IMR-90 (cell line): ENCODE data around the gene OR6X1. TPM values are rescaled to one million over a fixed set of nuclear protein-coding genes. Genes with fewer than 3 reads are reported as not detected.

Experiments
- ATAC-seq: fragments of 200-7000 bp; cut with Tn5 transposase; 2 replicates; pipeline ENCODE4 v1.9.1; 2020; ENCODE audit warnings: low read depth, mild to moderate bottlenecking, moderate library complexity
- BruUV-seq: library from RNA; stranded (reverse); fragments of 400-500 nt; replicated peaks from 2 replicates; lab custom pipeline; 2021; lab: Mats Ljungman, UMichigan
- CTCF ChIA-PET: fragments of 300-600 bp; formaldehyde crosslinking; extraction: SDS; loops from one replicate; lab custom pipeline; 2021; ENCODE audit warnings: antibody characterized with exemption; lab: Yijun Ruan, JAX
- POLR2A ChIA-PET: fragments of 300-600 bp; sonication (Branson Sonifier 250); formaldehyde crosslinking; loops from one replicate; lab custom pipeline; 2022; ENCODE audit warnings: antibody characterized with exemption; ENCODE audit not compliant: unreplicated experiment; lab: Charles Lee
- DNase-seq: peaks from one replicate; pipeline ENCODE4 v3.0.0; 2013
- H2AFZ ChIP-seq: replicated peaks from 2 replicates; pipeline ENCODE3; 2013; ENCODE audit warnings: low read length, mild to moderate bottlenecking; ENCODE audit not compliant: poor library complexity
- H2AK5ac ChIP-seq: 2 replicates; pipeline ENCODE4 v1.6.1; 2013; ENCODE audit warnings: low read depth, low read length, inconsistent platforms
- H2AK9ac ChIP-seq: replicated peaks from 2 replicates; pipeline ENCODE3; 2013; ENCODE audit warnings: mild to moderate bottlenecking, low read depth, low read length, moderate library complexity; ENCODE audit not compliant: poor library complexity
- H2BK120ac ChIP-seq: 2 replicates; pipeline ENCODE4 v1.6.1; 2013; ENCODE audit warnings: low read depth, low read length, inconsistent platforms
- H2BK15ac ChIP-seq: 3 replicates; pipeline ENCODE4 v1.6.1; 2013; ENCODE audit warnings: low read depth, low read length, inconsistent platforms
- H2BK20ac ChIP-seq: 2 replicates; pipeline ENCODE4 v1.6.1; 2013; ENCODE audit warnings: low read depth, mild to moderate bottlenecking, inconsistent platforms, low read length, moderate library complexity
- H2BK5ac ChIP-seq: 2 replicates; pipeline ENCODE4 v1.6.1; 2013; ENCODE audit warnings: mild to moderate bottlenecking, low read depth, low read length, inconsistent platforms; ENCODE audit not compliant: poor library complexity, severe bottlenecking
- H3K14ac ChIP-seq: replicated peaks from 2 replicates; pipeline ENCODE4 v1.6.1; 2013; ENCODE audit warnings: low read depth, low read length, inconsistent platforms
- H3K18ac ChIP-seq: 2 replicates; pipeline ENCODE4 v1.6.1; 2013; ENCODE audit warnings: low read depth, low read length, control low read depth
- H3K23ac ChIP-seq: 2 replicates; pipeline ENCODE4 v1.6.1; 2013; ENCODE audit warnings: low read depth, low read length, inconsistent platforms
- H3K27ac ChIP-seq: 2 replicates; pipeline ENCODE4 v1.5.1; 2013; ENCODE audit warnings: mild to moderate bottlenecking, control low read depth, low read length; ENCODE audit not compliant: insufficient read depth
- H3K27me3 ChIP-seq: 2 replicates; pipeline ENCODE4 v1.6.1; 2013; ENCODE audit warnings: low read length; ENCODE audit not compliant: control insufficient read depth, insufficient read depth
- H3K36me3 ChIP-seq: 2 replicates; pipeline ENCODE4 v1.6.1; 2013; ENCODE audit warnings: low read length, mixed read lengths; ENCODE audit not compliant: control insufficient read depth, insufficient read depth
- H3K4ac ChIP-seq: 2 replicates; pipeline ENCODE4 v1.6.1; 2013; ENCODE audit warnings: low read depth, low read length, inconsistent platforms
- H3K4me1 ChIP-seq: 2 replicates; pipeline ENCODE4 v1.6.1; 2013; ENCODE audit warnings: low read length, mixed read lengths; ENCODE audit not compliant: control insufficient read depth, insufficient read depth
- H3K4me2 ChIP-seq: 2 replicates; pipeline ENCODE4 v1.6.1; 2013; ENCODE audit warnings: low read depth, mild to moderate bottlenecking, control low read depth, low read length, moderate library complexity
- H3K4me3 ChIP-seq: 2 replicates; pipeline ENCODE4 v1.5.1; 2013; ENCODE audit warnings: low read depth, mild to moderate bottlenecking, control low read depth, low read length, moderate library complexity; ENCODE audit not compliant: insufficient read depth
- H3K56ac ChIP-seq: 2 replicates; pipeline ENCODE4 v1.6.1; 2013; ENCODE audit warnings: low read length, inconsistent platforms; ENCODE audit not compliant: insufficient read depth; ENCODE audit errors: extremely low read depth
- H3K79me1 ChIP-seq, 2 experiments: 2 replicates each; pipeline ENCODE4 v1.6.1; 2013; ENCODE audit warnings: low read length in 2 of 2, inconsistent platforms in 1 of 2, low read depth in 1 of 2
- H3K9ac ChIP-seq: 2 replicates; pipeline ENCODE4 v1.6.1; 2013; ENCODE audit warnings: low read depth, low read length, control low read depth
- H3K9me1 ChIP-seq: 2 replicates; pipeline ENCODE4 v1.6.1; 2013; ENCODE audit warnings: low read length, inconsistent platforms; ENCODE audit not compliant: insufficient read depth
- H3K9me3 ChIP-seq: 2 replicates; pipeline ENCODE4 v1.6.1; 2013; ENCODE audit warnings: low read length; ENCODE audit not compliant: control insufficient read depth, insufficient read depth
- H4K20me1 ChIP-seq: 2 replicates; pipeline ENCODE4 v1.6.1; 2013; ENCODE audit warnings: low read length, inconsistent platforms; ENCODE audit not compliant: insufficient read depth
- H4K5ac ChIP-seq: 2 replicates; pipeline ENCODE4 v1.6.1; 2013; ENCODE audit warnings: mild to moderate bottlenecking, low read depth, low read length, control low read depth
- H4K8ac ChIP-seq, 2 experiments: 2 replicates each; pipeline ENCODE4 v1.6.1; 2013; ENCODE audit warnings: low read depth in 2 of 2, low read length in 2 of 2, control low read depth in 1 of 2, inconsistent platforms in 1 of 2
- H4K91ac ChIP-seq: 2 replicates; pipeline ENCODE4 v1.6.1; 2013; ENCODE audit warnings: low read depth, low read length, inconsistent platforms; ENCODE audit not compliant: insufficient read depth
- CEBPB ChIP-seq: IDR thresholded peaks from 2 replicates; pipeline ENCODE4 v1.6.1; 2012; ENCODE audit warnings: low read depth, low read length, improper control_type of control experiment
- CHD1 ChIP-seq: IDR thresholded peaks from 2 replicates; pipeline ENCODE4 v1.6.1; 2012; ENCODE audit warnings: low read depth, low read length, improper control_type of control experiment
- ELK1 ChIP-seq: fragments of 150-350 bp; IDR thresholded peaks from 2 replicates; pipeline ENCODE4 v1.6.1; 2016; ENCODE audit warnings: low read depth, mild to moderate bottlenecking, low read length, moderate library complexity, borderline replicate concordance
- FOS ChIP-seq: fragments of 150-350 bp; IDR thresholded peaks from 2 replicates; pipeline ENCODE4 v1.6.1; 2016; ENCODE audit warnings: low read depth, low read length
- MAFK ChIP-seq: IDR thresholded peaks from 2 replicates; pipeline ENCODE4 v1.6.1; 2012; ENCODE audit warnings: low read depth, low read length, improper control_type of control experiment
- MAZ ChIP-seq: IDR thresholded peaks from 2 replicates; pipeline ENCODE4 v1.6.1; 2012; ENCODE audit warnings: low read depth, mild to moderate bottlenecking, low read length, improper control_type of control experiment, moderate library complexity, borderline replicate concordance
- MXI1 ChIP-seq: IDR thresholded peaks from 2 replicates; pipeline ENCODE4 v1.6.1; 2012; ENCODE audit warnings: low read depth, mild to moderate bottlenecking, low read length, moderate library complexity, borderline replicate concordance
- NFE2L2 ChIP-seq: fragments of 150-350 bp; IDR thresholded peaks from 2 replicates; pipeline ENCODE4 v1.6.1; 2016; ENCODE audit warnings: low read depth, mild to moderate bottlenecking, low read length
- POLR2A ChIP-seq: IDR thresholded peaks from 2 replicates; pipeline ENCODE4 v1.6.1; 2012; ENCODE audit warnings: mild to moderate bottlenecking, low read depth, low read length
- RAD21 ChIP-seq: IDR thresholded peaks from 2 replicates; pipeline ENCODE4 v1.6.1; 2012; ENCODE audit warnings: low read length, improper control_type of control experiment
- RCOR1 ChIP-seq: IDR thresholded peaks from 2 replicates; pipeline ENCODE4 v1.6.1; 2012; ENCODE audit warnings: mild to moderate bottlenecking, low read length, improper control_type of control experiment; ENCODE audit not compliant: insufficient replicate concordance
- WGBS, 2 experiments: methylation state at CpG; one replicate each; pipeline versions ENCODE4 v1.1.5 to v1.1.7; 2013; ENCODE audit warnings: missing lambda C conversion rate in 2 of 2; ENCODE audit not compliant: insufficient read length in 1 of 2; ENCODE audit errors: extremely low coverage in 2 of 2; 5-methylcytosine and 5-hydroxymethylcytosine counted together
- dilution Hi-C: fragments of 300-500 bp; cut with HindIII; formaldehyde crosslinking; loops from one replicate; pipeline ENCODE4 v1.14.3; 2018; ENCODE audit warnings: low sequenced_read_pairs; ENCODE audit not compliant: unreplicated experiment
- in situ Hi-C: fragments of 300-500 bp; cut with MboI; formaldehyde crosslinking; loops from 3 replicates; pipeline ENCODE4 v1.14.3; 2019; ENCODE audit warnings: low sequenced_read_pairs, inconsistent platforms, mixed read lengths
- intact Hi-C: fragments of 100-400 bp; cut with micrococcal nuclease; formaldehyde crosslinking; loops from 2 replicates; pipeline ENCODE4 v1.10.0; 2022
- polyA plus RNA-seq, 3 experiments: library from polyadenylated mRNA; depleted of rRNA; stranded (reverse); fragments of >200 nt; gene quantifications; 2 replicates each; pipeline ENCODE4 v1.2.3, GENCODE V29; 2012; ENCODE audit warnings: low replicate concordance in 1 of 3
- total RNA-seq: library from RNA; depleted of rRNA; stranded (reverse); fragments of >200 nt; gene quantifications from 2 replicates; pipeline ENCODE4 v1.2.3, GENCODE V29; 2012

Gene OR6X1
- total and polyA plus RNA-seq, 2 of the 4 experiments (the other 2 are of a cell fraction), result not detected

GRCh38 chr11:123797114-123797513 lies 42.8 kb upstream of the OR6X1 start:
- ChIA-PET POLR2A (interaction anchor here (0.5 kb wide), 1 partner anchor 877 kb away, joined by 6 read pairs; the partner anchor contains the start of gene SPA17), CTCF (no interaction called here)
- H2AK5ac ChIP-seq, result no peak overlapping the region
- no peak overlapping the region for H4K5ac ChIP-seq
- no peaks in the 10 kb centered on the region for H3K9me1 ChIP-seq
- no peak for TF ChIP-seq MAZ
- TF ChIP-seq FOS, result no peak
- TF ChIP-seq CEBPB, result no peak
- TF ChIP-seq MXI1, result no peak
- no peak for TF ChIP-seq NFE2L2
- no peak for TF ChIP-seq ELK1
- no peak for TF ChIP-seq POLR2A
- TF ChIP-seq CHD1, result no peak
- no peak for TF ChIP-seq RAD21
- no peak for TF ChIP-seq MAFK
- TF ChIP-seq RCOR1, result no peak
- H3K27ac ChIP-seq, result no peak overlapping the region
- in situ Hi-C loops (no loop called here), dilution Hi-C loops (no loop called here), intact Hi-C loops (no loop called here)
- H2BK120ac ChIP-seq, result no peak overlapping the region
- H3K14ac ChIP-seq, result no peak overlapping the region
- H2AFZ ChIP-seq, result no peak overlapping the region
- H3K56ac ChIP-seq, result no peak overlapping the region
- no peak overlapping the region for H3K23ac ChIP-seq
- no peak overlapping the region for H4K8ac ChIP-seq
- no peak overlapping the region for H3K4ac ChIP-seq
- no peaks in the 10 kb centered on the region for H4K20me1 ChIP-seq
- no peaks in the 10 kb centered on the region for H3K36me3 ChIP-seq
- H2BK20ac ChIP-seq, result no peak overlapping the region
- ATAC-seq, result no peak
- no peaks in the 10 kb centered on the region for H3K9me3 ChIP-seq
- BruUV-seq, result no TSS peak
- no peak overlapping the region for H3K18ac ChIP-seq
- no peak overlapping the region for H3K9ac ChIP-seq
- no peak overlapping the region for H2BK15ac ChIP-seq
- no peak overlapping the region for H2AK9ac ChIP-seq
- no peak overlapping the region for H3K4me2 ChIP-seq
- H4K91ac ChIP-seq, result no peak overlapping the region
- H3K27me3 ChIP-seq, result no peaks in the 10 kb centered on the region
- H2BK5ac ChIP-seq, result no peak overlapping the region
- no peaks in the 10 kb centered on the region for H3K4me1 ChIP-seq
- 0% methylated on average over 1 of the region's 4 CpGs; no CpG with 5 or more reads in 1 of the 2 experiments for WGBS, 2 experiments
- no peaks in the 10 kb centered on the region for H3K79me1 ChIP-seq
- H3K4me3 ChIP-seq, result no peak overlapping the region
- DNase-seq, result no peak
